ENCODE results near the gene SEMA5B.

GRCh38 chr3:123018683-123019082 lies 8.9 kb downstream of the SEMA5B start:
- TF ChIP-seq CHD1 (IDR thresholded peaks at IDR 0.05; ENCODE audit: low read depth, low read length) (no peak), CTCF (conservative IDR thresholded peaks at IDR 0.05; ENCODE audit: low read depth, low read length) (no peak), RFX5 (IDR thresholded peaks at IDR 0.05; ENCODE audit: low read depth, low read length) (no peak), POLR2A (IDR thresholded peaks at IDR 0.05; ENCODE audit: low read depth, low read length) (no peak), SMC3 (IDR thresholded peaks at IDR 0.05; ENCODE audit: low read depth, low read length) (no peak)

All from IMR-90 (cell line).